ENCODE results near the gene NTRK3. TPM values are rescaled to one million over a fixed set of nuclear protein-coding genes. Genes with fewer than 3 reads are reported as not detected.

NTRK3 gene
- total RNA-seq, 1 experiment from 2014 or later, result not detected

GRCh38 chr15:87866961-87867360, 389.6 kb downstream of the NTRK3 start:
- Mint-ChIP-seq H3K27ac (ENCODE audit: low read depth, unreplicated experiment) (no peak overlapping the region), H3K27me3 (ENCODE audit: insufficient read depth, unreplicated experiment) (no peaks in the 10 kb centered on the region), H3K4me1 (ENCODE audit: insufficient read depth, unreplicated experiment) (no peaks in the 10 kb centered on the region), H3K4me3 (ENCODE audit: unreplicated experiment) (no peak overlapping the region), H3K36me3 (ENCODE audit: insufficient read depth, unreplicated experiment) (no peaks in the 10 kb centered on the region), H3K9me3 (ENCODE audit: unreplicated experiment) (peaks cover 16% of the 10 kb centered on the region)
- CTCF ChIA-PET, result no interaction called here
- TF ChIP-seq CTCF (IDR thresholded peaks at IDR 0.05; ENCODE audit: unreplicated experiment), result no peak
- POLR2A ChIA-PET, result no interaction called here
- intact Hi-C loops (cut with micrococcal nuclease), result no loop called here
- no TSS peak for BruUV-seq (replicated peaks)
- DNase-seq (ENCODE audit: unreplicated experiment), result no peak

- Mint-ChIP-seq H3K36me3 (ENCODE audit: insufficient read depth, unreplicated experiment) (no peaks in the 10 kb centered on the region), H3K4me1 (ENCODE audit: insufficient read depth, unreplicated experiment) (no peaks in the 10 kb centered on the region), H3K27me3 (ENCODE audit: insufficient read depth, unreplicated experiment) (no peaks in the 10 kb centered on the region), H3K9me3 (ENCODE audit: unreplicated experiment) (peaks cover 22% of the 10 kb centered on the region), H3K4me3 (ENCODE audit: unreplicated experiment) (no peak overlapping the region), H3K27ac (ENCODE audit: low read depth, unreplicated experiment) (no peak overlapping the region)
- no peak for TF ChIP-seq CTCF (IDR thresholded peaks at IDR 0.05; ENCODE audit: unreplicated experiment)
- CTCF ChIA-PET, result interaction anchor here (0.7 kb wide), 1 partner anchor 77 kb away, joined by 4 read pairs; no protein-coding TSS in a partner anchor
- no peak for DNase-seq (ENCODE audit: unreplicated experiment)
- intact Hi-C loops (cut with micrococcal nuclease), result no loop called here
- BruUV-seq (replicated peaks), result no TSS peak
- POLR2A ChIA-PET, result no interaction called here
Measured at GRCh38 chr15:87863152-87863551, 393.4 kb downstream of the NTRK3 start.

GRCh38 chr15:87860743-87861142, 395.8 kb downstream of the NTRK3 start:
- no peak overlapping the region for H3K27ac Mint-ChIP-seq (ENCODE audit: low read depth, unreplicated experiment)
- BruUV-seq (replicated peaks), result no TSS peak
- H3K4me3 Mint-ChIP-seq (ENCODE audit: unreplicated experiment), result no peak overlapping the region
- H3K27me3 Mint-ChIP-seq (ENCODE audit: insufficient read depth, unreplicated experiment), result no peaks in the 10 kb centered on the region
- CTCF ChIA-PET, result no interaction called here
- no peak for DNase-seq (ENCODE audit: unreplicated experiment)
- POLR2A ChIA-PET, result no interaction called here
- intact Hi-C loops (cut with micrococcal nuclease), result no loop called here
- H3K4me1 Mint-ChIP-seq (ENCODE audit: insufficient read depth, unreplicated experiment), result no peaks in the 10 kb centered on the region
- no peaks in the 10 kb centered on the region for H3K36me3 Mint-ChIP-seq (ENCODE audit: insufficient read depth, unreplicated experiment)
- peaks cover 22% of the 10 kb centered on the region for H3K9me3 Mint-ChIP-seq (ENCODE audit: unreplicated experiment)
- TF ChIP-seq CTCF (IDR thresholded peaks at IDR 0.05; ENCODE audit: unreplicated experiment), result no peak

- intact Hi-C loops (cut with micrococcal nuclease), result no loop called here
- Mint-ChIP-seq H3K9me3 (ENCODE audit: unreplicated experiment) (peaks cover 23% of the 10 kb centered on the region), H3K27ac (ENCODE audit: low read depth, unreplicated experiment) (no peak overlapping the region), H3K4me1 (ENCODE audit: insufficient read depth, unreplicated experiment) (no peaks in the 10 kb centered on the region), H3K27me3 (ENCODE audit: insufficient read depth, unreplicated experiment) (no peaks in the 10 kb centered on the region), H3K36me3 (ENCODE audit: insufficient read depth, unreplicated experiment) (no peaks in the 10 kb centered on the region), H3K4me3 (ENCODE audit: unreplicated experiment) (no peak overlapping the region)
- BruUV-seq (replicated peaks), result no TSS peak
- DNase-seq (ENCODE audit: unreplicated experiment), result no peak
- TF ChIP-seq CTCF (IDR thresholded peaks at IDR 0.05; ENCODE audit: unreplicated experiment), result no peak
- CTCF ChIA-PET, result no interaction called here
- POLR2A ChIA-PET, result no interaction called here
Measured at GRCh38 chr15:87858651-87859050, 397.9 kb downstream of the NTRK3 start.

Data from MCF 10A (cell line).